Measurements from ENCODE around the gene MAB21L4.

Gene MAB21L4

GRCh38 chr2:240898108-240898730, 2.3 kb upstream of the MAB21L4 start:
- no peak overlapping the region for H3K4me3 ChIP-seq (ENCODE audit: low read depth, low read length)
- DNase-seq (ENCODE audit: low read depth): no peak

GRCh38 chr2:240896871-240897692, 1.1 kb upstream of the MAB21L4 start:
- no peak for DNase-seq (ENCODE audit: low read depth)
- H3K4me3 ChIP-seq (ENCODE audit: low read depth, low read length): no peak overlapping the region

DNA sequence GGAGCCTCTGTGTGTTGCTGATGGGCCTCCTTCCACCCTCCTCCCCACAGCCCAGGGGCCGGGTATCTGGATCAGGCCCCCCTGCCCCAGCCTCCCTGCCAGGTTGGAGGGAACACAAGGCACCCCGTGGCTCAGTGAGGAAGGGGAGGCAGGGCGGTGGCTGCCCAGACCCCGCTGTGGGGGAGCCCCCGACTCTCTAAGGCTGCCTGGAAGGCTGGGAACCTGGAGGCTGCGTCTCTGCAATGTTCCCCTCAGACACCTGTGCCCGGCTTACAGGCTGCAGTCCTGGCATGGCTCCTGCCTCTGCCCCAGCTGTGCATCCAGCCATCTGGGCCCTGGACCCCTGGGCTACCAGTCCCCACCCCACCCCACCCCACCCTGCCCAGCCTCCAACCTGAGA, 438 bp upstream of the MAB21L4 start:
- no peak for DNase-seq (ENCODE audit: low read depth)
- no peak overlapping the region for H3K4me3 ChIP-seq (ENCODE audit: low read depth, low read length)

DNA sequence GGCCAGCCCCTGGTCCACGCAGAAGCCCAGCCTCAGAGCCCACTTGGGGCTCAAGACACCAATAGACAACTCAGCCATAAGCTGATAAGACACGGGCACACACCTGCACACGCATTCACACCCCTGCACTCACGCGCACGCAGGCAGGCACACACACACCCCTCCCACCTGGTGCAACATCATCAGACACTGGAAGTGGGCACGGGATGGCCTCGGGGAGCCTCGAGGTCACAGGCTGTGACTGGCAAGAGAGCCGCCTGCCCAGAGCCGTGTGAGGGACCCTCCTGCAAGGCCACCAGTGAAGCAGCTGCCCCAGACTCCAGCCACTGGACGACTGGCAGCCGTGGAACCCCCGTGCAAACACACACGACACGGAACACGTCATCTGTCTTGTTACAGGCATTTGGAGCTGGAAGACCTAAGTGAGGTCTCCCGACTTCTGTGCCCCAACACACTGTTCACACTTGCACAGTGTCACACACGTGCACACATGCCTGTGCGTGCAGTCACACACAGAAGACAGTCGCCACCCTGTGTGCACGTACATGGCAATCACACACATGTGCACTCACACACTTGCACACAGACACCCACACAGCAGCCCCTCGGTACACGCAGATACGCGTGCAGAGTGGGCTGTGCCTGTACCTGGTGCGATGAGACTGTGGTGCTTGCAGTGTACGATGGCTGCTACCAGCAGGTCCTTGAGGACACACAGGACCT, 959 bp downstream of the MAB21L4 start:
- H3K4me3 ChIP-seq (ENCODE audit: low read depth, low read length): no peak overlapping the region
- DNase-seq (ENCODE audit: low read depth): no peak

DNA sequence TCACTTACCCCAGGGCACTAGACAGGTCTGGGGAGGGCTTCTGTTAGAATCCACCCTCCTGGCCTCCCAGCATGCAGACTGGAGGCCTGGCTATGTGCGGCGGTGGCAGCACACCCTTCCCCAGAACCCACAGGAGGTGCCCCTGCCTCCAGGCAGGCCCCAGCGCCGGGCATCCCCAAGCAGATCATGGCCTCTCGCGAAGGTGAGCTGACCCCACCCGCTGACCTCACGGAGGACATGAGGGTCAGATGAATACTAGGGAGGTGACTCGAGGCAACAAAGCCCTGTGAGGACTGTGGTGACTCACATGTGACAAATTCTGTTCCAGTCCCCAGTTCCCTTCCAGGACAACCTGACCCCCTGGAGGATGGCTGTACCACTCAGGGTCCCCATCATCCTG, 1.9 kb downstream of the MAB21L4 start:
- DNase-seq (ENCODE audit: low read depth): no peak

GRCh38 chr2:240893363-240893844, 2.6 kb downstream of the MAB21L4 start:
- no peak overlapping the region for H3K4me3 ChIP-seq (ENCODE audit: low read depth, low read length)
- DNase-seq (ENCODE audit: low read depth): no peak

More for the DNA sequence above, 1.9 kb downstream of the MAB21L4 start:
- H3K4me3 ChIP-seq (ENCODE audit: low read depth, low read length): no peak overlapping the region

- no peak overlapping the region for H3K4me3 ChIP-seq (ENCODE audit: low read depth, low read length)
Measured at GRCh38 chr2:240892925-240893324, 3.0 kb downstream of the MAB21L4 start.

GRCh38 chr2:240892356-240892755, 3.6 kb downstream of the MAB21L4 start:
- no peak for DNase-seq (ENCODE audit: low read depth)

More at GRCh38 chr2:240892925-240893324, 3.0 kb downstream of the MAB21L4 start:
- DNase-seq (ENCODE audit: low read depth): no peak

DNA sequence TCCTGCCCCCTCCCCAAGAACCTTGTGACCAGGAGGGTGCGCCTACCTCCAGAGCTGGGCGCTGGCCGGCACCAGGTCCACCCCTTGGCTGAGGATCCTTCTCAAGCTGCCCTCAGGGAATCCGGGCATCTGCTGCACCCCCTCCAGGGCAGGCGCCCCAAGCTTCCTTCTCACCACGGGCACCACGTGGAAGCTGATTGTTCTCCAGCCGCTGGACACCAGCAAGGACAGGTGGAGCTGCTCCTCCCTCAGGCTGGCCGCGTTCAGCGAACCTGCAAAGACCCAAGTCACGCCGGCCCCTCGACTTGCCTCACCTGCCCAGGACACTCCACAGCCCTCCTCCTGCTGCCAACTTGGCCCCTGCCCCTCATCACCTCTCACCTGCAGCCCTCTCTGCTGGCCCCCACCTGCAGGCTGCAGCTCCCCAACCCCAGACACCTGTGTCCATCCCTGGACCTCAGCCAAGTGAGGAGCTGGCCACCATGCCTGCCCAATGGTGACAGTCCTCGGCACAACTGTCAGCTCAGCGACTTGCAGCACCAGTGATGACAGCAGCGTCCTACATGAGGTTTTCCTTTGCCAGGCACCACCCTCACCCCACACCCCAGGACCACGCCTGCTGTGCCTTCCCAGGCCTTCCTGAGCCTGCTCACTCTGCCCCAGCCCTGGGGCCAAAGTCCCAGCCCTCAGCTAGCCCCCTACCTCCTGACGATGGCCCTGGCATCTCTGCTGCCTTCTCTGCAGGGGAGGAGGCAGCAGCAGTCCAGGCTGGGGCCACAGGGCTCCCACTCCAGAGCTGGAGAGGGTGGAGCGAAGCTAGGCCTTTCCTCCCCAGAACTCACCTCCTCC, 4.2 kb downstream of the MAB21L4 start:
- H3K4me3 ChIP-seq (ENCODE audit: low read depth, low read length): no peak overlapping the region
- no peak for DNase-seq (ENCODE audit: low read depth)

More at GRCh38 chr2:240892356-240892755, 3.6 kb downstream of the MAB21L4 start:
- no peak overlapping the region for H3K4me3 ChIP-seq (ENCODE audit: low read depth, low read length)

- no peak overlapping the region for H3K4me3 ChIP-seq (ENCODE audit: low read depth, low read length)
- no peak for DNase-seq (ENCODE audit: low read depth)
Measured at GRCh38 chr2:240890691-240891090, 5.3 kb downstream of the MAB21L4 start.

- no peak overlapping the region for H3K4me3 ChIP-seq (ENCODE audit: low read depth, low read length)
- DNase-seq (ENCODE audit: low read depth): no peak
Measured at GRCh38 chr2:240889601-240890560, 6.1 kb downstream of the MAB21L4 start.

DNA sequence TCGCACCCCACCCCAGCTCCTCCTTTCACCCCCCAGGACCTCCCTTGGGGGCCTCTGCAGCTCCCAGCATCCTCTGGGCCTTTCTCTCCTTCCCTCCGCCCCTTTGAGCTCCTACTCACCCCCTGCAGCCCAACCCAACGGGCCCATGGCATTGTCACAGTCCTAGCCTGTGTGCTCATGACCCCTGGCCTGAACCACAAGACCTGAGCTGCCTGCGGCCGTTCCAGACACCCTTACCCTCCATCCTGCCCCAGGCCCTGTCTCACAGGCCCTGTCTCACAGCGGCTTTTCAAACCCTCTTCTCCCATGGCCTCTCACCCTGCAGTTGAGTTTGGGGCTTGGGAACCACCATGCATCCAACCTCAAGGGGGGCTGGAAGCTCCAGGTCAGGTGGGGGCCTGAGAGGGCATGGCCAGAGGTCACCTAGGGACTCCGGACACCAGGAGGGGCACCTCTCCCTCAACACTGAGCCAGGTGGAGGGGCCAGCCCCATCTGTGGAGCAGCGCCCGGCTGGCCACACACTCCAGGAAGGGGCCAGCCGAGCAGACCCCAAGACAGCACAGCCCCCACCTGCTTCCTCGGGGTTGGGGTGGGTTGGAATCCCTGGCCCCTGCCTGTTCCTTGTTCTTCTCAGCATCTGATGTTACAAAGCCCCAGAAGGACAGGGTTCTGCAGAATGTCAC, 6.9 kb downstream of the MAB21L4 start:
- no peak overlapping the region for H3K4me3 ChIP-seq (ENCODE audit: low read depth, low read length)
- DNase-seq (ENCODE audit: low read depth): no peak

DNA sequence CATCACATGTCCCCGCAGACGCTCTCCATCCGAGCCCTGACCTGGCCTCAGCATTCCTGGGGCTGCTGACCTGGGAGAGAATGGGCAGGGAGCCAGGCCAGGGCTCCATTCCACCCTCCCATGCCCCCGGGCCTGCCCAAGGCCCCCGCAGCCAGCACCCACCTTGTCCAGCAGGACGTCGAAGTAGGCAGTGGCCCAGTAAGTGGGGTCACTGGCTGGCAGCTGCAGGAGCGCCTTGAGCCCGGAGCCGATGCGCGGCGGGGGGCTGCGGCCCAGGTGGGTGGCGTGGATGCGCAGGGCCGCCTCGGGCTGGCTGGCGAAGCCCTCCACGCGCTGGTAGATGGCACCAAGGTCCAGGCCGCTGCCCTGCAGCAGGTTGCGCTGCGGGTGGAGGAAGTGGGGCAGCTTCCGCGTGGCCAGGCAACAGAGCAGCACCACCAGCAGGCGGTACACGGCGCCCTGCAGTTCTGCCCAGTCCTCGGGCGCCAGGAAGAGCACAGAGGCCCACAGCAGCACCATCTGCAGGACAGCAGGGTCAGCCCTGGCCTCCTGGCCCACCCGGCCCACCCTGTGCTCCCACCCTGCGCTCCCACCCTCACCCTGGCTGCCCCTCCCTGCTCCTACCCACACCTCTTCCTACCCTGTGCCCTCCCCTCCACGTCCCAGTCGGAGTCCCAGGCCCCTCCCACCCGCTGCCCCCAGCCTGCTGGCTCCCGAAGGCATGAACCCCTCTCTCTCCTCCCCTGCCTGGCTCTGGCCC, 7.6 kb downstream of the MAB21L4 start:
- no peak overlapping the region for H3K4me3 ChIP-seq (ENCODE audit: low read depth, low read length)
- DNase-seq (ENCODE audit: low read depth): no peak

- no peak overlapping the region for H3K4me3 ChIP-seq (ENCODE audit: low read depth, low read length)
Measured at GRCh38 chr2:240887631-240888030, 8.3 kb downstream of the MAB21L4 start.

DNA sequence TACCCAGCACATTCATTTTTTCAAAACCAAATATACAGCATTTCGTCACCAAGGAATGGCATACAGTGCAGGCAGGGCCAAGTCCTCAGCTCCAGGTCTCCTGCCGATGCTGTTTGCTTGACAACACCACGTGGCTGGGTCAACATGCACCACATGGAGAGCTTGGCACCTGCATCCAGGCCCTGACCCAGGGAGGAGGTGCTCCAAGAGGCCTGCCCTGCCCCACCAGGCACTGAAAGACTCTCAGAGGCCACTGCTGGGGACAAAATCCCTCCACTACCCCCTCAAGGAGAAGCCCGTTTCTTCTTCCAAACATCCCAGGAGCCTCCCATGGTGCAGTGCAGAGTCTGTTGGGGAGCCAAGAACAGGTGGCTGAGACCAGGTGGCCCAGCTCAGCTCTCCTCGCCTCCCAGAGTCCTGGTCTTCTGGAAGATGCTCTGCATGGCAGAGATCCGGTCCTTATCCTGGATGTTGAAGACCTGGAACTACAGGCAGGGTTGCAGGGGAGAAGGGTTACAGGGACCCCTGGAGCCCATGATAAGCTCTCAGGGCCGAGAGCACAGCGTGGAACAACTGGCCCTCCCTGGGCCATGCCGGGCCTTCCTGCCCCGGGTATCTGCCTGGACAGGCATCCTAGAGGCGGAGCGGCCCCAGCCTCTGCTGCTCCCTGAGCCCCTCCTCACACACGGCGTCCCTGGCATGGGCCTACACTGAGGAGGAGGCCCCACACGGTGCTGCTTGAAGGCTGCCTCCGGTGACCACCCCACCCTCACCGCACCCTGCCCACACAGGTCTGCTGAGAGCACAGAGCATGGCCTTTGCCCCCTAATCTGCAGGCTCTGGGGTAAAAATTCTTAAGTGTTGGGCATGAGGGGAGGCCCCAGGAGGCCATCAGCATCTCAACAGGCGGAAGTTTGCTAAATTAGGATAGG, 9.0 kb downstream of the MAB21L4 start:
- no peak overlapping the region for H3K4me3 ChIP-seq (ENCODE audit: low read depth, low read length)
- DNase-seq (ENCODE audit: low read depth): no peak

More at GRCh38 chr2:240887631-240888030, 8.3 kb downstream of the MAB21L4 start:
- DNase-seq (ENCODE audit: low read depth): no peak

DNA sequence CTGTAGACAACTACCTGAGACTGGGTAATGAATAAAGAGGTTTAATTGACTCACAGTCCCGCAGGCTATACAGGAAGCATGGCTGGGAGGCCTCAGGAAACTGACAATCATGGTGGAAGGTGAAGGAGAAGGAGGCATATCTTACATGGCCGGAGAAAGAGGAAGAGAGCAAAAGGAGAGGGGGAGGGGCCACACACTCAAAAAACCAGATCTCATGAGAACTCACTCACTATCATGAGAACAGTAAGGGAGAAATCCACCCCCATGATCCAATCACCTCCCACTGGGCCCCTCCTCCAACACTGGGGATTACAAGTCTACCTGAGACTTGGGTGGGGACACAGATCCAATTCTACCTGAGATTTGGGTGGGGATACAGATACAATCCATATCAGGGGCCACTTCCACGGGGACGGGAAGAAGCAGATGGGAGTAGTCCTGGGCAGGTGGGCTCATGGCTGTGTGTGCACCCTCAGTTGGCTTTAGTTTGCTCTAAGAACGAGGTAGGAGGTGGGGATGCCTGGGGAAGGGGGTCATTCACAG, 9.9 kb downstream of the MAB21L4 start:
- no peak overlapping the region for H3K4me3 ChIP-seq (ENCODE audit: low read depth, low read length)
- no peak for DNase-seq (ENCODE audit: low read depth)

Measured in skeletal muscle cell (primary cell).